IPS-NIHi7 (cell line): ENCODE data around the gene IDE.
"Not testable (repeated sequence)": the region's sequence is repeated elsewhere in the genome, so short reads cannot be mapped to it uniquely, and the experiment has no call there.

Experiments used
- DNase-seq: peaks from one replicate; pipeline ENCODE4 v3.0.0; 2012; ENCODE audit warnings: mixed read lengths; ENCODE audit errors: extremely low spot score

The IDE gene

DNA sequence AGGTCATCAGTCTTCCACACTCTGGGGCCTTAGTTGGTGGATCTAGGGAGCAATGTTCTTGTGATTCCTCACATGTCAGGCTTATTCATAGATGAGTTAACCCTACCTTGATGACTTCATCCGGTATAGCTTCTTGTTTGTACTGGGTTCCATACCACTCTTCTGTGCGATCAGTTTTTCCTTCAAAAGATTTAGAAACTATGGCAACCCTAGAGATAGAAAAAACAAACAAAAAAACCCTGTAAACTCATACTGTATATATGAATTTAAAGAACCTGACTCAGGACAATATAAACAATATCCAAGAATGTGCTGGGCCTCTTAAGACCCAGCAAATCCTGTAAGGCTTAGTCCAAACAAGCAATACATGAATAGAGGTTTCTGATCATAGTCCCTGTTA lies 83.5 kb downstream of the IDE start:
- no peak for DNase-seq

- DNase-seq: no peak
Measured at GRCh38 chr10:92486637-92487036, 87.3 kb downstream of the IDE start.

DNA sequence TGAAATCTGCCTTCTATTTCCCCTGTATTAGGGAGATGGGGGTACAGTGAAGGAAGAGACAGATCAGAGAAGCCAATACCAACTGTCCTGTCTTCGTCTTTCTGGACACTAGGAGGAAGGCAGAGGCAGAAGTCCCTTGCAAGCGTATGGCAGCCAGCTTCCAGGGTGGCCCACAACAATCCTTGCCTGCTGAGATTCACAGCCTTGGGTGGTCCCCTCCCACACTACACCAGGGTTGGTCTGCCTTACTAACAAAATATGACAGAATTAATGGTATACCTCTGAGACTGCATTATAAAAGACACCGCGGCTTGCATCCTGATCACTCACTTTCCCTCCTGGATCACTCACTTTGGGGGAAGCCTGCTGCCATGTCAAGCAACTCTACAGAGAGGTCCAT lies 90.4 kb downstream of the IDE start:
- no peak for DNase-seq

DNA sequence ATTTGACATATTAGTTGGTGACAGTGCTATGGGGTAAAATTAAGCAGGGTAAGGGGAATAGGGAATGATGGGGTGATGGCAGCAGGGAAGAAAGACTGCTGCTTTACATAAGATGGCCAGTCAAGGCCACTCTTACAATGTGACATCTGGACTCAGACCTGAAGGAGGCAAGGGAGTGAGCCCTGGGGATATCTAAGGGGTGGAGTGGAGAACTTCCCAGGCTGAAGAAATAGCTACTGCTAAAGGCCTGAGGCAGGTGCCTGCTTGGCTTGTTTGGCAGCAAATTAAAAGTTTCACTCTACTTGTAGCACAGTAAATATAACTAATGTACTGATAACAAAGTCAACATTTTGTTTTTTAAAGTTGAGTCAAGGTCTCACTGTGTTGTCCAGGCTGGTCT lies 93.5 kb downstream of the IDE start:
- no peak for DNase-seq

DNA sequence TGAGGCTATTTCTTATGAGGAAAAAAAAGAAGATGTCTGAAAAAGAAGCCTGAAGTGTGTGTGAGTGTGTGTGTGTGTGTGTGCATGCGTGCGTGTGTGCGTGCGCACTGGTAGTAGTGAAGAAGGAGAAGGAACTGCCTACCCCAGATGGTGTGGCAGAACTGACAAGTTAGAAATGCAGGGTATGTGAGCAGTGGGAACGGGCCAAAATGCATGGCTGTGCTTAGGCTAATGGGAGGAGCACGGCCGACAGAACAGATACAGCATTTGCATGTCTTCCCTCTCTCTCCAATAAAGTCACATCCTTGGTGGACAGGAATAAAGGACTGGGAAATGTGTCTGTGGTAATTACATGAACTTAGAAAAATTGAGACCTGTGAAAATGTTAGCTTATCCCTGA lies 94.3 kb downstream of the IDE start:
- no peak for DNase-seq

GRCh38 chr10:92478536-92478935 lies 95.4 kb downstream of the IDE start:
- no peak for DNase-seq

- DNase-seq: no peak
Measured at GRCh38 chr10:92475357-92475868, 98.5 kb downstream of the IDE start.

- no peak for DNase-seq
Measured at GRCh38 chr10:92470026-92470425, 103.9 kb downstream of the IDE start.

GRCh38 chr10:92464364-92464763 lies 109.5 kb downstream of the IDE start:
- DNase-seq: no peak

GRCh38 chr10:92463582-92463981 lies 110.3 kb downstream of the IDE start:
- no peak for DNase-seq

DNA sequence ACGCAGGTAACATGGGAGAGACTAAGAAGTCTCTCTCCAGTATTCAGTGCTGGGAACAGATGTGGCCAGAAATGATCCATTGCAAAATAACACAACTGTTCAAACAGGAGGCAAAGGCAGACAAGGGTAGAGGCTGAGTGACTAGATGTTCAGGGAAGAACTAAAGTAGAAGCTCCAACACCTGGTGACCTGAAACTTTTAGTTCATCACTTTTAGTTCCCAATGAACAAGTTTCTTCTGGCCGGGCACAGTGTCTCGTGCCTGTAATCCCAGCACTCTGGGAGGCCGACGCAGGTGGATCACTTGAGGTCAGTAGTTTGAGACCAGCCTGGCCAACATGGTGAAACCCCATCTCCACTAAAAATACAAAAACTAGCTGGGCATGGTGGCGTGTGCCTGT lies 118.9 kb downstream of the IDE start:
- DNase-seq: not testable (repeated sequence)

GRCh38 chr10:92452313-92452712 lies 121.6 kb downstream of the IDE start:
- no peak for DNase-seq

DNA sequence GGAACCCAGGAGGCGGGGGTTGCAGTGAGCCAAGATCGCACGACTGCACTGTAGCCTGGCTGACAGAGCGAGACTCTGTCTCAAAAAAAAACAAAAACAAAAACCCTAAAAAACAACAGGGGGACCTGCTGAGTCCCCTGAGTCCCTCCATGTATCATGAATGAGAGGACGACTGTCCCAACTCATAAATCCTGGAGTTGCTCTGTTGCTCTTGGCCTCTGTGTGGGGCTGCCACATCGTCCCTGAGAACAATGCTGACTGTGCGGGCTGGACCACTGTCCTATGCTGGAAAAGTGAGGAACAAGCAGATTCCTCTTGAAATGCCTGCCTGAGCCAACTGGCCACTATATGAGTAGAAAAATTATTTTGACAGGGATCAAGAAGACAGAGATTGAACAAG lies 122.5 kb downstream of the IDE start:
- no peak for DNase-seq

DNA sequence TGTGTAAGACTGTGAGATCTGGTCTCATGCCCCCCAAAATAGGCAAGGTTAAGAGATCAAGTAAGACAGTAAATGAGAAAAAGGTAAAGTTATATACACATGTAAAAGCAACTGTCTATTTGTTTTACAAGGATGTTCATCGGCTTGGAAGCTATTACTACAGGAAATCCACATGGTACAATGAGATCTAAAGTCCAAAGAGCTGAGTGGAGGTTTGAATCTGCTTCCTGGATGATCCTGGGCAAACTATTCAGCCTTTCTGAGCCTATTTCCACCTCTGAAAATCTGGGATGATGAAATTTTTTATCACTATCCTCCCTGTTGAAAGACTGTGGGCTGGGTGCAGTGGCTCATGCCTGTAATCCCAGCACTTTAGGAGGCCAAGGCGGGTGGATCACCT lies 123.0 kb downstream of the IDE start:
- no peak for DNase-seq

DNA sequence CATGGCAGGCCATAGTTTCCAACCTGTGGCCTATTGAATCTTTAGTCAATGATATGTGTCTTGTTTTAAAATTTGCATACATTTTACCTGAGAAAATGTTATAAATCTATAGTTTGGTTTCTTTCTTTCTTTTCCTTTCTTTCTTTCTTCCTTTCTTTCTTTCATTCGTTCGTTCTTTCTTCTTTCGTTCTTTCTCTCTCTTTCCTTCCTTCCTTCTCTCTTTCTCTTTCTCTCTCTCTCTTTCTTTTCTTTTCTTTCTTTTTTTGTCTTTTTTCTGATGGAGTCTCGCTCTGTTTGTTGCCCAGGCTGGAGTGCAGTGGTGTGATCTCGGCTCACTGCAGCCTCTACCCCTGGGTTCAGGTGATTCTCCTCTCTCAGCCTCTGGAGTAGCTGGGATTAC lies 133.3 kb downstream of the IDE start:
- no peak for DNase-seq

- no peak for DNase-seq
Measured at GRCh38 chr10:92438220-92438619, 135.7 kb downstream of the IDE start.

GRCh38 chr10:92436611-92437010 lies 137.3 kb downstream of the IDE start:
- no peak for DNase-seq

GRCh38 chr10:92436065-92436464 lies 137.8 kb downstream of the IDE start:
- DNase-seq: not testable (repeated sequence)

DNA sequence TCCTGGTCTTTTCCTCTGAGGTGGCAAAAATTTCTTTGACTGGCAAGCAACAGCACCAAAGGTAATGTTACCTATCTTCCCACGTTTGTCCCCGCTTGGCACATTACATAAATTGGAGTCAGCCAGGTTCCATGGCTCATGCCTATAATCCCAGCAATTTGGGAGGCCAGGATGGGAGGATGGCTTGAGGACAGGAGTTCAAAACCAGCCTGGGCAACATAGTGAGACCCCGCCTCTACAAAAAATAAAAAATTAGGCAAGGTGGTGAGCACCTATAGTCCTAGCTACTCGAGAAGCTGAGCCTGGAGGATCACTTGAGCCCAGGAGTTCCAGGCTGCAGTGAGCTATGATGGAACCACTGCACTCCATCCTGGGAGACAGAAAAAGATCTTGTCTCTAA lies 139.5 kb downstream of the IDE start:
- DNase-seq: no peak

GRCh38 chr10:92432596-92432995 lies 141.3 kb downstream of the IDE start:
- DNase-seq: no peak

GRCh38 chr10:92430103-92430502 lies 143.8 kb downstream of the IDE start:
- no peak for DNase-seq

GRCh38 chr10:92421550-92421949 lies 152.3 kb downstream of the IDE start:
- no peak for DNase-seq

DNA sequence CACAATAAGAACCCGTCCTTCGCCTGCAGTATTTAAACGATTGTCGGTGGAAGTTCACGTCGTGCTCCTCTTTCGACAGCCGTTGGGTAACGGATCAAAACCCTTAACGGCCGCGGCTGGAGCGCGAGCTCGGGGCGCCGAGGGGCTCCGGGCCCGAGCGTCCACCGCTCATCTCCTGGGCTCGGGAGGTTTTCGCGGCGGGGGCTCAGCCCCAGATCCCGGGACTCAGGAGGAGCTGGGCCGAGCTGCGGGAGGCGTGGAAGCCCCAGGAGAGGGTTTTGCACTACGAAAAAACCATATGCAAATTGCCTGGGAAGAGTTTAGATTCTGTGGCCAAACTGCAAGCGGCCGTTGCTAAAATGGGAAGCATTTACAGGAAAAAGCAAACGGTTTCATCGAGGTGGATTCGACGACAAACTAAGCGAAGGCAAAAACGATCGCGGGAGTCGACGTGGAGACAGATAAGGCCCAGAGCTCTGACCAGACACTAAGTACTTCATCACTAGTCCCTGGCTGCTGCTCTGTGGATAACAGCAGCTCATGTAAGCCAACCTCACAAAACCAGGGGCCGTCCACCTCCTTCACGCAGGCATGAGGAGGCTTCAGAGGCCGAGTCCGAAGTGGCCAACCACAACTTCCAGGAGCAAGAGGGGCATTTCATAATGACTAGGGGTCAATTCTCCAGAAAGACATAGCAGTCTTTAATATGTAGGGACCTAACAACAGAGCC lies 153.2 kb downstream of the IDE start:
- DNase-seq: peak; percentile 48
